ENCODE results near the gene CALD1. TPM values are rescaled to one million over a fixed set of nuclear protein-coding genes. Genes with fewer than 3 reads are reported as not detected.

The CALD1 gene
- total RNA-seq, 4 donors from 2014 or later: 162 to 401 (median 226) TPM

DNA sequence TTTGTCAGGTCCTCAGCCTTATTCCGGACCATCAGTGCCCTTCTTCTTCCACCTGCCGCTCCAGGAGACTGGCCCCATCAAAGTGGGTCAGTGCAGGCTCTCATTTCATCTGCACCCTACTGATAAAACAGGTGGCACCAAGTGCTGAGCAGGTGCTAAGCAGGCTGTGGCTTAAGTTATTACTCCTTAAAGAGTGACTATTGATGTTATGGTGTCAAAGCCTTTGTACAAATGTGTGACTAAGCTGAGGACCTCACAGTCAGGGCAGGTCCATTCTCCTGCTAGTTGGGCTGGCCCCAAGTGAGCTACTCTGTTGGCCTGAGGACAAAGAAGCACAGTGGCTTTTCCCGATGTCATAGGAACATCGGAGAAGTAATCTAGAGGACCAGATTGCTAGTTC lies 11.2 kb upstream of the CALD1 start:
- TF ChIP-seq POLR2AphosphoS5 (IDR thresholded peaks at IDR 0.05): no peak
- TF ChIP-seq, protein P1, sequence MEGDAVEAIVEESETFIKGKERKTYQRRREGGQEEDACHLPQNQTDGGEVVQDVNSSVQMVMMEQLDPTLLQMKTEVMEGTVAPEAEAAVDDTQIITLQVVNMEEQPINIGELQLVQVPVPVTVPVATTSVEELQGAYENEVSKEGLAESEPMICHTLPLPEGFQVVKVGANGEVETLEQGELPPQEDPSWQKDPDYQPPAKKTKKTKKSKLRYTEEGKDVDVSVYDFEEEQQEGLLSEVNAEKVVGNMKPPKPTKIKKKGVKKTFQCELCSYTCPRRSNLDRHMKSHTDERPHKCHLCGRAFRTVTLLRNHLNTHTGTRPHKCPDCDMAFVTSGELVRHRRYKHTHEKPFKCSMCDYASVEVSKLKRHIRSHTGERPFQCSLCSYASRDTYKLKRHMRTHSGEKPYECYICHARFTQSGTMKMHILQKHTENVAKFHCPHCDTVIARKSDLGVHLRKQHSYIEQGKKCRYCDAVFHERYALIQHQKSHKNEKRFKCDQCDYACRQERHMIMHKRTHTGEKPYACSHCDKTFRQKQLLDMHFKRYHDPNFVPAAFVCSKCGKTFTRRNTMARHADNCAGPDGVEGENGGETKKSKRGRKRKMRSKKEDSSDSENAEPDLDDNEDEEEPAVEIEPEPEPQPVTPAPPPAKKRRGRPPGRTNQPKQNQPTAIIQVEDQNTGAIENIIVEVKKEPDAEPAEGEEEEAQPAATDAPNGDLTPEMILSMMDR (IDR thresholded peaks at IDR 0.05): no peak
- no peak for TF ChIP-seq EP300 (IDR thresholded peaks at IDR 0.05; ENCODE audit: low read depth)
- no peak for TF ChIP-seq POLR2A (IDR thresholded peaks at IDR 0.05)
- Histone ChIP-seq H3K36me3 (no peaks in the 10 kb centered on the region), H3K4me1 (no peaks in the 10 kb centered on the region), H3K9me3 (no peaks in the 10 kb centered on the region), H3K27ac (no peak overlapping the region), H3K27me3 (no peaks in the 10 kb centered on the region), H3K4me3 (no peak overlapping the region)
- WGBS, 2 donors (ENCODE audit: low coverage in 1 of 2): 91 to 95% methylated on average over 3 to 4 of the region's 4 CpGs
- in situ Hi-C loops (cut with MboI; ENCODE audit: low pct_ligation_motif_present in 1 of 4, low pct_unique_long_range_greater_than_20kb in 1 of 4, low sequenced_read_pairs in 3 of 4): no loop called here
- no peak for DNase-seq
- intact Hi-C loops (cut with DNase I; ENCODE audit: low total_unique reads): no loop called here

DNA sequence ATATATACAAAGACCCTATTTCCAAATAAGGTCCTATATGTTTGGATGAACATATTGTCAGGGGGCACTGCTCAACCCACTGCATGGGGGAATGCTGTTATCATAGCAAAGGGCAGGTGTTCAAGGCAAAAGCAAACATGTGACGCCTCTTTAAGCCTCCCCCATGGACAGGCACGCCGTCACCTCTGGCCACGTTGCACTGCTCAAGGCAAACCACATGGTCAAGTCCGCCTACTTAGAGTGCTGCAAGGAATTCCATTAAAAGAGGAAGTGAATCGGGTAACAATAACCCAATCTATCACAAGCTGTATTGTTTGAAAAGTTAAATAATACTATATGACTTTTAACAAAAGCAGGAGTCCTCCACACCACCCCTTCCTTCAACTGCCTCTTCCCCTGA lies 8.8 kb upstream of the CALD1 start:
- TF ChIP-seq POLR2A (IDR thresholded peaks at IDR 0.05) (no peak), EP300 (IDR thresholded peaks at IDR 0.05; ENCODE audit: low read depth) (no peak), POLR2AphosphoS5 (IDR thresholded peaks at IDR 0.05) (no peak)
- TF ChIP-seq, protein P1 (IDR thresholded peaks at IDR 0.05): no peak
- no peak overlapping the region for H3K27ac ChIP-seq
- no peak overlapping the region for H3K4me3 ChIP-seq
- no peaks in the 10 kb centered on the region for H3K27me3 ChIP-seq
- H3K4me1 ChIP-seq: no peaks in the 10 kb centered on the region
- no peak for DNase-seq
- in situ Hi-C loops (cut with MboI; ENCODE audit: low pct_ligation_motif_present in 1 of 4, low pct_unique_long_range_greater_than_20kb in 1 of 4, low sequenced_read_pairs in 3 of 4): no loop called here
- H3K36me3 ChIP-seq: no peaks in the 10 kb centered on the region
- intact Hi-C loops (cut with DNase I; ENCODE audit: low total_unique reads): no loop called here
- WGBS, 2 donors (ENCODE audit: low coverage in 1 of 2): 68% methylated on average over 6 of the region's 6 CpGs; no CpG with 5 or more reads in 1 of the 2 donors
- H3K9me3 ChIP-seq: no peaks in the 10 kb centered on the region

DNA sequence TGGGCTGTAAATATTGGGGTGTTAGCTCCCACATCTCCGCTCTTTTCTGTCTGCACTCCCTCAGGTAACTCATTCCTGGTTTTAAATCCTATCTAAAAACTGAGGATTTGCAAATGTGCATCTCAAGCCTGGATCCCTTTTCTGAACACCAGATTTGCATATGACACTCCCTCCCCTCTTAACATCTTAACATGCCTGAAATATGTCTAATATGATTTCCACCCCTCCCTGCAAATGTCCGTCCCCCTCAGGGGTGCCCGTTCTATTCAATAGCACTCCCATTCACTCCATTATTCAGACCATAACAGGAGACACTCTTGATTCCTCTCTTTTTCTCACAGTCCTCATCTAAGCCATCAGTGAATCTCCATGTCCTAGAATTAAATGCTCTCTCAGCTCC lies 8.3 kb upstream of the CALD1 start:
- in situ Hi-C loops (cut with MboI; ENCODE audit: low pct_ligation_motif_present in 1 of 4, low pct_unique_long_range_greater_than_20kb in 1 of 4, low sequenced_read_pairs in 3 of 4): no loop called here
- Histone ChIP-seq H3K27me3 (no peaks in the 10 kb centered on the region), H3K27ac (no peak overlapping the region), H3K4me1 (no peaks in the 10 kb centered on the region), H3K36me3 (no peaks in the 10 kb centered on the region), H3K4me3 (no peak overlapping the region), H3K9me3 (no peaks in the 10 kb centered on the region)
- TF ChIP-seq POLR2A (IDR thresholded peaks at IDR 0.05) (no peak), POLR2AphosphoS5 (IDR thresholded peaks at IDR 0.05) (no peak), EP300 (IDR thresholded peaks at IDR 0.05; ENCODE audit: low read depth) (no peak)
- TF ChIP-seq, protein P1 (IDR thresholded peaks at IDR 0.05): no peak
- DNase-seq: no peak
- 90 to 100% methylated on average over 2 to 3 of the region's 3 CpGs for WGBS, 2 donors (ENCODE audit: low coverage in 1 of 2)
- intact Hi-C loops (cut with DNase I; ENCODE audit: low total_unique reads): no loop called here

DNA sequence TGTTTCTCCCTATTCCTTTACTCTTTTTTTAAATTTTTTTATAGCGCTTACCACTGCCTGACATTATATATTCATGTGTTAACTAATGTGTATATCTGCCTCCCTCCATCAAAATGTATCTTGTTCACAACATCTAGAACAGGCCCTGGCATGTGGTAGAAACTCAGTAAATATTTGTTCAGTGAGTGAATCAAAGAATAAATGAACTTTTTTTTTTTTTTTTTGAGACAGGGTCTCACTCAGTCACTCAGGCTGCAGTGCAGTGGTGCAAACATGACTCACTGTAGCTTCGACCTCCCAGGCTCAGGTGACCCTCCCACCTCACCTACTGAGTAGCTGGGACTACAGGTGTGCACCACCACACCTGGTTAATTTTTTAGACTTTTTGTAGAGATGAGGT lies 7.5 kb upstream of the CALD1 start:
- intact Hi-C loops (cut with DNase I; ENCODE audit: low total_unique reads) (loop anchor here (2.0 kb wide), 1 partner anchor 43 kb away; no protein-coding TSS in a partner anchor), in situ Hi-C loops (cut with MboI; ENCODE audit: low pct_ligation_motif_present in 1 of 4, low pct_unique_long_range_greater_than_20kb in 1 of 4, low sequenced_read_pairs in 3 of 4) (no loop called here)
- WGBS, 2 donors (ENCODE audit: low coverage in 1 of 2): 66 to 79% methylated on average over 2 of the region's 2 CpGs

More for the DNA sequence above, 7.5 kb upstream of the CALD1 start:
- Histone ChIP-seq H3K4me1 (no peaks in the 10 kb centered on the region), H3K9me3 (no peaks in the 10 kb centered on the region), H3K27ac (no peak overlapping the region), H3K27me3 (no peaks in the 10 kb centered on the region), H3K4me3 (no peak overlapping the region), H3K36me3 (no peaks in the 10 kb centered on the region)
- TF ChIP-seq, protein P1 (IDR thresholded peaks at IDR 0.05): no peak
- TF ChIP-seq EP300 (IDR thresholded peaks at IDR 0.05; ENCODE audit: low read depth) (no peak), POLR2A (IDR thresholded peaks at IDR 0.05) (no peak), POLR2AphosphoS5 (IDR thresholded peaks at IDR 0.05) (no peak)
- no peak for DNase-seq
